HG03060 (cell line): ENCODE results near the gene ADAM19.

ENCODE experiments used
- ATAC-seq: cut with Tn5 transposase; IDR thresholded peaks from one replicate; pipeline ENCODE4 v1.9.1; 2021; ENCODE audit warnings: low read depth, moderate number of reproducible peaks; ENCODE audit not compliant: unreplicated experiment

The ADAM19 gene

GRCh38 chr5:157598350-157598936 lies 22.9 kb upstream of the ADAM19 start:
- peak; percentile 36 for ATAC-seq

DNA sequence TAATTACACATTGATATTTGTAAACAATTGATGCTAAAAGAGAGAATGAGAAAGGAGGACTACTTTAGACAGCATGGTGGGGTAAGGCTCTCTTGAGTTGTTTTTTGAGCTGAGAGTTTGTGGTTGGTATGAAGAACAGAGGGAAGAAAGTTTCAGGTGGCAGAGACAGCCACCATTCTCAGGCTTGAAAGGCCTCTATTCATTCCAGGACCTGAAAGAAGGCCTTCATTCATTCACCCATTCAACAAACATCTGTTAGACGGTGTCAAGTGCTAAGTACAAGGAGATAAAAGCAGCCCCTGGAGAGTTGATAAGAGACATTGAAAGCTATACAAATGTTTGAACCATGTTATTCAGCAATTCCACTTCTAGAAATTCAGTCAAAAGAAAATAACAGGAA lies 21.7 kb upstream of the ADAM19 start:
- no peak for ATAC-seq

DNA sequence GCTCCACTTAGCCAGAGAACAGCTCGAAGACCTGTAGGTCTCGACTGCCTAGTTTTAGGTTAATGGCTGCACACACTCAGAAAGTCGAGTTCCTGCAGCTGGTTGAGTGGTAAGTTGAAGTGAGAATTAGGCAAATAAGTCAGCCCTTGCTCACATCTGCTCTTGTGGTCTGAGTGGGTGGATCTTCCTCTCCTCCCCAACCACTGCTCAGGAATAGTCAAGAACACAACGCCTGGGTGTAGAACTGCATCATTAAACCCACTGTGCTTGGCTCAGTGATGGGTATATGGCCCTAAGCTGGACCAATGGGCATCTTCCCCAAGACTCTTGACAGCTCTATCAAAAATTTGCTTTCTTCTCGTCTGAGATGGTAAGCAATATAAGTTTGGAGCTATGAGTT lies 20.9 kb upstream of the ADAM19 start:
- ATAC-seq = peak; percentile 52

GRCh38 chr5:157594675-157595459 lies 19.3 kb upstream of the ADAM19 start:
- no peak for ATAC-seq

DNA sequence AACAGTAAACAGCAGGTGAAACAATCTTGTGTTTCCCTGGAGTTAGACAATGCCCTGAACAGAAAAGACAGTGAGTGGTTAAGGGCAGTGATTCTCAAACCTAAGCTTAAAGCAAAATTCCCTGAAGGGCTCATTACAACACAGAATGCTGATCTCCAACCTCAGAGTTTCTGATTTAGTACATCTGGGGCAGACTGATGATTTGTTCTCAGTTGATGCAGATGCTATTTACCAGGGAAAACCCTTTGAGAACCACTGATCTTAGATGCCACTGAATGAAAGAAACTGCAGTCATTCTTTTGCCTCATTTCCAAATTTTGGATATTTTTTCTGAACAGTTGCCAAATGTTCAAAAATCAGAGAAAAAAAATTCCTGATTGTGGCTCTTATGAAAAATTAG lies 18.7 kb upstream of the ADAM19 start:
- ATAC-seq = no peak

DNA sequence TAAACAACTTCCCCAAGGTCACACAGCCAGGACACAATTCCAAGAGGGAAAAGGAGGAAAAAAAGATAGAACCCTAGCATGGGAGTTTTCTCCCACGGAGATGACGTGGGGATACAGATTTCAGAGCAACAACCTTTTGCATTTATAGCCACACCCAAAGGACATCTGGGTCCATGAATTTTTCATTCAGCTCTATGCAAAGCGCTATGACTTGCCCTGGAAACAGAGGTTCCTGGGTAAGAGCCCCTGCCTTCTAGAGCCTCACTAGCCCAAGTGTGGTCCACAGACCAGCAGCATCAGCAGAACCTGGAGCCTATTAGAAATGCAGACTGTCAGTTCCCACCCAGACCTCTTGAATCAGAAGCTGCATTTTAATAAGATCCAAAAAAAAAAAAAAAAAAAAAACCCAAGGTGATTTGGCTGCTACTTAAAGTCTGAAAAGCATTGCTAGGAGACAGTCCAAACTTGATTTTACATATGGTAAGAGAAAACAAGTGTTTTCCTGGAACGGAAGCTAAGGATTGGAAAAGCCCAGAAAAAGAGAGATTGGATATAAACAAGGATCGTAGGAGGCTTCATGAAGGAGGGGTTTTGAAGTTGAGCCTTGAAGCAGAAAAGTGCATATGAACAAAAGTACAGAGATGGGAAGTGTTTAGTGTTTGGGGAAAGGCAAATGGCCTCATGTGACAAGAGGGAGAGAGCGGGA lies 17.6 kb upstream of the ADAM19 start:
- no peak for ATAC-seq

DNA sequence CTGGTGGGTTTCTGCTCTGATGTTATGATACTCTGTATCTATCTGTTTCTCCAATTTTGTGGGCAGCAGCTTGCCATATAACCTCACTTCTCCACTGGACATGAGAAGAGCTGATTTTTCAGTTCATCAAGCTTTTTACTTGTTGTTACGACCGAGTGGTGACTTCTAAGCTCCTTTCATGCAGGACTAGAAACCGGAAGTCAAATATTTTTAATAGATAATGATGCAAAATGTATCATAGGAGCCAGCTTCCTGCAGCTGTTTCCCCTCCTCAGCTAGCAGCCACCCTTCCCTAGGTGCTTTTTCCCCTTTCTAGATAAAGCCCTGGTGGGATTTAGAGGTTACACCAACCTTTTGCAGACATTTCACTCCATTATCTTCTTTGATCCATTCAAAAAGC lies 17.0 kb upstream of the ADAM19 start:
- ATAC-seq = no peak

DNA sequence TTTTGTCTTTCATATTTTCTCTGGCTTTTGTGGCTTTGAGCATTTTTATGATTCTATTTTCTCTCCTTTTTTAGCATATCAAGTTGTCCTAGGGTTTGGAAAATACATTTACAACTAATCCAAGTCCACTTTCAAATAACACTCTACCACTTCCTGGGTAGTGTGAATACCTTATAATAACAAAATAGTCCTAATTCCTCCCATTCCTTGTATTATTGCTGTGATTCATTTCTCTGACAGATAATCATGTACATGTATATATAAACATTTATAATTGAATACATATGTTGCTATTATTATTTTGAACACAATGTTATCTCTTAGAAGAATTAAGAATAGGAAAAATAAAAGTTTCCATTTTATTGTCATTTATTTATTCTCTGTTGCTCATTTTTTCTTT lies 14.9 kb upstream of the ADAM19 start:
- ATAC-seq = no peak

DNA sequence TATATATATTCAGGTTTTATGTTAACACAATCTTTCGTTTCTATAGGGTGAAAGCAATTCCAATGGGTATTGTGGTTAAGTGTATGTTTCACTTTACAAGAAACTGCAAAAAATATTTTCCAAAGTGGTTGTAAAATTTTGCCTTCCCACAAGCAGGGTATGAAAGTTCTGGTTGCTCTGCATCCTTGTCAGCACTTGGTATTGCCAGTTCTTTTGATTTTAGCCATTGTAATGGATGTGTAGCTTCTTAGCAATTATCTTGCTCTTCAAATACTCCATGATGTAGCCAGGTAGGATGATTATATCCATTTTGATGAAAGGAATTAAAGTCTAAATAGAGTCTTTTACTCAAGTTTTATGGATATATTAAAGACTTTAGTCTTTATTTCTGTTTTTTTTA lies 9.1 kb upstream of the ADAM19 start:
- no peak for ATAC-seq

DNA sequence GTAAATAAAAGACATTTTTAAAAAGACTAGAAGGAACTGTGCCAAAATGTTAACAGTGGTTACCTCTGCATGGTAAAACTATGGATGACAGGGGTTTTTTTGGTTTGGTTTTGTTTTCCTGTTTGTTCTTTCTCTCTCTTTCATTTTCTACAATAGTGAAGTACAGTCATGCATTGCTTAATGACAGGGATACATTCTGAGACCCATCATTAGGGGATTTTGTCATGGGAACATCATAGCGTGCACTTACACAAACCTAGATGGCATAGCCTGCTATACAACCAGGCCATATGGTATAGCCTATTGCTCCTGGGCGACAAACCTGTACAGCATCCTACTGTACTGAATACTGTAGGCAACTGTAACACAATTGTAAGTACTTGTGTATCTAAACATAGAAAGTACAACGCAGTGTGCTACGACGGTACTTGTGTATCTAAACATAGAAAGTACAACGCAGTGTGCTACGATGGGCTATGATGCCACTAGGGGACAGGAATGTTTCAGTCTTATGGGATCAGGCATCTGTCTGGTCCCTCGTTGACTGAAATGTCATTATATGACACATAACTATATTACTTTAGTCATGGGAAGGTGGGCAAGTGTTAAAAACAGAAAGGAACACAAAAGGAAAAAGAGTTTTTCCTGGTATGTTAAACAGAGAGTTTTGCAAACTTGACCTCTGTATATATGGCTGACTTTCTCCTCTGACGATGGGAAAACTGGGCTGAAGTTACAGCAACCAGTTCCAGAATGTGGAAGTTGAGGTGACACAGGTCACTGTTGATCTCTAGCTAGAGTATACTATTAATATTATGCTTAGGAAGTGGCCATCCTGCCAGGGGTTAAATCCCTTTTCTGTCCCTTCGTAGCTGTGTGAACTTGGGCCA lies 7.4 kb upstream of the ADAM19 start:
- no peak for ATAC-seq

- no peak for ATAC-seq
Measured at GRCh38 chr5:157581901-157582300, 6.3 kb upstream of the ADAM19 start.

GRCh38 chr5:157578079-157578780 lies 2.7 kb upstream of the ADAM19 start:
- no peak for ATAC-seq

DNA sequence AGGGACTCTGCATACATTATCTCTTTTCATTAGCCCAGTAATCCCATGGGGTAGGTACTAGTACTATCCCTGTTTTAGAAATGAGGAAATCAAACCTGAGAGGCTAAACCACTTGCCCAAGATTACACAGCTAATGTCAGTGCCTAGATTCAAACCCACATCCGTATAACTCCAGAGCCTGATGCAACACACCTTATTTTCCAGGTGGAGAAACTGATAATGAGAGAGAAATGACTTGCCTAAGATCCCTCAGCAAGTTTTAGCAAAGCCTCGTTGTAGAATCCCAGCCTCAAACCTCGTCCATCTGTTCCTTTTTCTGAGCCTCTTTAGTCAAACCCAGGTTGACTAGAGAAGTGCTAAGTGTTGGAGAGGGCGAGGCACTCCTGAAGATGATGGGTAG lies 1.1 kb upstream of the ADAM19 start:
- ATAC-seq = no peak

DNA sequence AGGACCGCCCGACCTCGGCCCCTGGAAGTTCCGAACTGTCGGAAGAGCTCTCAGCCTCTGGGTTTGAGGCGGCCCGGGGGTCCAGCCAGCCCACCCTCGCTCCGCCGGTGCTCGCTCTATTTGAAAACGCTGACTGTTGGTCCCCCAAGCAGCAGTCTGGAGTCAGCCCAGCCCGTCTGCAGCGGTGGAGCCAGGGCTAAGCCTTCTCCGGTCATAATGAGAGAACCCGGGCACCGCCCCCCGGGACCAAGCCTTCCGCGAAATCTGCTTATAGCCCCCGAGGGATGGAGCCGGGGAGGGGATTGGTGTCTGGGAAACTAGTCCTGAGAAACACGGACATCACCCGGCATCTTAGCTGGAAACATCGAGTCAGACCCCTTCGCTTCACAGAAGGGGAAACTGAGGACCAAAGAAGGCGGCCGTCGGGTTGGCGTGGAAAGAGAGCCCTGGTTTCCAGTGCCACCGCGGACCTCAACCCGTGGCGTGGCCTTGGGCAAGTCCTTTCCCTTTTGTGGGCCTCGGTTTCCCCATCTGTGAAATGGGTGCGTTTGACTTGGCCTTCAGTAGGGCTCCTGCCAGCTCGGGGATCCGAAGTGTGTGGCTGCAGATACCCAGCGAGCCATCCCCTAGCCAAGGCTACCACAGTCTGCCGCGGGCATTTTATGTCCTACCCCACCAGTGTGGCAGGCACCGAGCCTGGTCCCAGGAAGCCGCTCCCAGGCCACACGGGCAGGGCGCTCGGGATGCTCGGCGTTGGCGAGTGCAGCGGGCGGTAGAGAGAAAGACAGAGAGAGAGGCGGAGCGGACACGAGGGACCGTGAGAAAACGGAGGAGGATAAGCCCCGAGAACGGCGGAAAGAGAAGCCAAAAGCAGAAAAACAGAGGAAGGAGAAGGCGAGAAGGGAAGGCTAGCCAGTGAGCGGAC lies 857 bp downstream of the ADAM19 start:
- ATAC-seq = no peak

GRCh38 chr5:157571357-157571827 lies 4.2 kb downstream of the ADAM19 start:
- peak; percentile 93 for ATAC-seq

GRCh38 chr5:157570531-157571200 lies 4.9 kb downstream of the ADAM19 start:
- ATAC-seq = no peak

DNA sequence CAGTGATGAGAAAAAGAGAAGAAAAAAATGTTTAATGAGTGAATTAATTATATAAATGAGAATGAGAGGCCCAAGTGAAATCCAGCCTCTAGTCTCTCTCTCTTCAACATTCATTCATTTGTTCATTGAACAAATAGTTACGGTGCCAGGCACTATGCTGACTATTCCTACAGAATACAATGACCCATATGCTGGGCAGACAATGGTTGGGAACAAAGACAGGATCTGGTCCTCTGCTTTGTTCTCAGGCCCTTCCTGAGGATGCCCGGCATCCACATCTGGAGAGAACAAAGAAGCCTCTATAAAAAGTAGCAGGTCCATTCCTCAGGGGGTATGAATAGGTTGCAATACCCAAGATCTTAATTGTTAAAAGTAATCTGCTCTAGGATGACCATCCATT lies 6.9 kb downstream of the ADAM19 start:
- ATAC-seq = no peak

GRCh38 chr5:157568222-157568621 lies 7.4 kb downstream of the ADAM19 start:
- no peak for ATAC-seq
